B cell (primary cell): ENCODE data around the gene PRRG2. TPM values are rescaled to one million over a fixed set of nuclear protein-coding genes. Genes with fewer than 3 reads are reported as not detected.

Experiments used
- ATAC-seq: fragments of 200-7000 bp; cut with Tn5 transposase; one replicate; pipeline ENCODE4 v1.10.0; 2021; ENCODE audit warnings: low read depth, mild to moderate bottlenecking, moderate number of reproducible peaks, moderate library complexity
- CTCF ChIA-PET: fragments of 350-600 bp; sonication (Branson Sonifier 250); formaldehyde crosslinking; loops from one replicate; lab custom pipeline; 2021; ENCODE audit warnings: antibody characterized with exemption, inconsistent platforms; lab: Charles Lee
- POLR2A ChIA-PET: fragments of 350-600 bp; sonication (Branson Sonifier 250); formaldehyde crosslinking; loops from one replicate; lab custom pipeline; 2021; ENCODE audit warnings: antibody characterized with exemption; lab: Charles Lee
- DNase-seq: peaks from one replicate; pipeline ENCODE4 v3.0.0; 2013
- H2AFZ ChIP-seq: 2 replicates; pipeline ENCODE4 v1.6.1; 2012; ENCODE audit warnings: mild to moderate bottlenecking, low read depth, low read length; ENCODE audit not compliant: insufficient read depth, poor library complexity, severe bottlenecking
- H3K27ac ChIP-seq, 2 donors: 1 replicate in 1 of 2; 2 replicates in 1 of 2; pipeline ENCODE4 v1.5.1; 2012 to 2013; ENCODE audit warnings: low read length in 2 of 2, mild to moderate bottlenecking in 2 of 2, moderate library complexity in 1 of 2
- H3K27me3 ChIP-seq, 4 experiments: fragments of 200-600 bp in 1 of 4; sonication (generic) in 1 of 4; replicated peaks in 1 of 4; 1 replicate in 2 of 4; 2 replicates in 2 of 4; pipeline versions ENCODE4 v1.6.1 to v1.7.0; 2013 to 2016; ENCODE audit warnings: low read length in 3 of 4, mild to moderate bottlenecking in 2 of 4, mixed read lengths in 1 of 4, moderate library complexity in 1 of 4; ENCODE audit not compliant: insufficient read depth in 4 of 4, control insufficient read depth in 3 of 4; ENCODE audit errors: control extremely low read depth in 1 of 4
- H3K36me3 ChIP-seq, 2 experiments: replicated peaks in 1 of 2; 1 replicate in 1 of 2; 2 replicates in 1 of 2; pipeline versions ENCODE4 v1.6.1 to v1.7.1; 2013; ENCODE audit warnings: low read length in 1 of 2; ENCODE audit not compliant: insufficient read depth in 2 of 2, control insufficient read depth in 1 of 2; ENCODE audit errors: control extremely low read depth in 1 of 2, extremely low read depth in 1 of 2
- H3K4me1 ChIP-seq, 2 donors: fragments of 200-600 bp in 1 of 2; sonication (generic) in 1 of 2; 1 replicate in 1 of 2; 2 replicates in 1 of 2; pipeline versions ENCODE4 v1.5.1 to v1.6.1; 2013 to 2017; ENCODE audit warnings: low read length in 2 of 2; ENCODE audit not compliant: control insufficient read depth in 2 of 2, insufficient read depth in 2 of 2
- H3K4me2 ChIP-seq: replicated peaks from 2 replicates; pipeline ENCODE3; 2012; ENCODE audit warnings: mild to moderate bottlenecking, low read depth, low read length; ENCODE audit not compliant: poor library complexity, severe bottlenecking
- H3K4me3 ChIP-seq, 5 experiments: fragments of 200-600 bp in 1 of 5; sonication (generic) in 1 of 5; 1 replicate in 3 of 5; 2 replicates in 2 of 5; pipeline versions ENCODE4 v1.5.1 to v1.7.0; 2011 to 2016; ENCODE audit warnings: low read length in 4 of 5, mild to moderate bottlenecking in 4 of 5, low read depth in 2 of 5, control low read depth in 1 of 5, moderate library complexity in 1 of 5; ENCODE audit not compliant: insufficient read depth in 1 of 5; ENCODE audit errors: control extremely low read depth in 1 of 5, extremely low read depth in 1 of 5
- H3K79me2 ChIP-seq: fragments of 200-600 bp; sonication (generic); one replicate; pipeline ENCODE4 v1.6.0; 2016; ENCODE audit warnings: low read length; ENCODE audit not compliant: control insufficient read depth, insufficient read depth
- H3K9ac ChIP-seq: fragments of 200-600 bp; sonication (generic); 2 replicates; pipeline ENCODE4 v1.6.1; 2017; ENCODE audit warnings: mild to moderate bottlenecking, low read length, moderate library complexity
- H3K9me3 ChIP-seq, 3 donors: one replicate each; pipeline versions ENCODE4 v1.6.1 to v1.7.1; 2013; ENCODE audit warnings: low read length in 2 of 3; ENCODE audit not compliant: control insufficient read depth in 2 of 3, insufficient read depth in 1 of 3; ENCODE audit errors: control extremely low read depth in 1 of 3
- H4K20me1 ChIP-seq: 2 replicates; pipeline ENCODE4 v1.6.0; 2012; ENCODE audit warnings: mild to moderate bottlenecking, low read length; ENCODE audit not compliant: insufficient read depth, control insufficient read depth, poor library complexity, severe bottlenecking
- H3K27ac Mint-ChIP-seq: one replicate; pipeline ENCODE4 v1.8.0; 2021; ENCODE audit warnings: mixed read lengths
- H3K27me3 Mint-ChIP-seq: one replicate; pipeline ENCODE4 v1.8.0; 2021; ENCODE audit warnings: mixed read lengths
- H3K4me1 Mint-ChIP-seq: one replicate; pipeline ENCODE4 v1.8.0; 2021; ENCODE audit warnings: mixed read lengths
- H3K4me3 Mint-ChIP-seq: one replicate; pipeline ENCODE4 v1.8.0; 2021; ENCODE audit warnings: mixed read lengths
- H3K9me3 Mint-ChIP-seq: one replicate; pipeline ENCODE4 v1.8.0; 2022; ENCODE audit warnings: mixed read lengths; ENCODE audit not compliant: insufficient read depth
- EZH2 ChIP-seq: IDR thresholded peaks from 2 replicates; pipeline ENCODE4 v1.6.1; 2012; ENCODE audit warnings: borderline replicate concordance, low read depth, mild to moderate bottlenecking, moderate library complexity, low read length; ENCODE audit not compliant: insufficient read depth, poor library complexity, severe bottlenecking
- WGBS: methylation state at CpG from one replicate; pipeline ENCODE4 v1.1.5; 2013; ENCODE audit warnings: missing lambda C conversion rate; ENCODE audit not compliant: insufficient coverage; 5-methylcytosine and 5-hydroxymethylcytosine counted together
- intact Hi-C: fragments of 100-400 bp; cut with micrococcal nuclease; formaldehyde crosslinking; loops from one replicate; pipeline ENCODE4 v1.10.0; 2022
- polyA plus RNA-seq: library from polyadenylated mRNA; depleted of rRNA; stranded (reverse); fragments of >200 nt; gene quantifications from 2 replicates; pipeline ENCODE4 v1.2.3, GENCODE V29; 2012
- total RNA-seq, 2 donors: library from RNA; stranded (reverse); fragments of 120-200 nt in 1 of 2; gene quantifications; 1 replicate in 1 of 2; 2 replicates in 1 of 2; pipeline versions ENCODE4 v1.2.3 to v1.2.4, GENCODE V29; 2013 to 2022
- TF ChIP-seq, protein P1 (sequence below): fragments of 200-600 bp; IDR thresholded peaks from one replicate; pipeline ENCODE4 v1.8.0; 2022; ENCODE audit warnings: antibody characterized with exemption, mild to moderate bottlenecking

PRRG2 gene
- total and polyA plus RNA-seq, 2 donors (not counting 1 experiment from before 2014, with no cell fraction given), result 1.1 to 4.4 TPM

DNA sequence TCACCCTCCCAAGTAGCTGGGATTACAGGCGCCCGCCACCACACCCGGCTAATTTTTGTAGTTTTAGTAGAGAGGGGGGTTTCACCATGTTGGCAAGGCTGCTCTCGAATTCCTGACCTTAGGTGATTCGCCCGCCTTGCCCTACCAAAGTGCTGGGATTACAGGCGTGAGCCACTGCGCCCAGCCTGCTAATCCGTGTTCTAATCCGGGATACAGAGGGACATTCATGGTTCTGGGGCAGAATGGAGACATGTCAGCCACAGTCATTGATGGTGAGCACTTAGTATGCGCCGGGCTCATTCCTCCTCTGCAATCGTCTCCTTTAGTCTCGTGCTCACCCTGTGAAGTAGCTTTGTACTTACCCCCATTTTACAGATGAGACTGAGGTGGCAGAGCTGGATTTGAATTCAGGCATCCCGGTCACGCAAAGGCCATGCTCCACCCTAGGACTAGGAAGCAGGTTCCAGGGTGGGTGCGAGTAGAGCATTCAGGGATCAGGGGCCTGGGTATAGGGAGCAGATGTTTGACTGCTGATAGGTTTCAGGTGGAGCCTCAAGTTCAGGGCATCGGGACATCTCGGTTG is 50.6 kb downstream of the PRRG2 start:
- H3K9me3 ChIP-seq, result no peaks in the 10 kb centered on the region
- no peak overlapping the region for H2AFZ ChIP-seq
- CTCF ChIA-PET, result interaction anchor here (0.6 to 0.7 kb wide), 2 partner anchors 50 to 537 kb away, joined by 3 read pairs; no protein-coding TSS in a partner anchor
- Mint-ChIP-seq H3K9me3 (no peaks in the 10 kb centered on the region), H3K4me1 (no peaks in the 10 kb centered on the region), H3K27ac (peak overlapping the region; percentile 53), H3K27me3 (no peaks in the 10 kb centered on the region), H3K4me3 (no peak overlapping the region)
- ATAC-seq, result no peak
- no peaks in the 10 kb centered on the region for H3K79me2 ChIP-seq
- intact Hi-C loops, result no loop called here
- H4K20me1 ChIP-seq, result no peaks in the 10 kb centered on the region
- WGBS, result 98% methylated on average over 14 of the region's 19 CpGs
- no peak for DNase-seq
- POLR2A ChIA-PET, result interaction anchor here (1.2 kb wide), 1 partner anchor 39 kb away, joined by 5 read pairs; no protein-coding TSS in a partner anchor
- no peak overlapping the region for H3K9ac ChIP-seq
- TF ChIP-seq, protein P1, sequence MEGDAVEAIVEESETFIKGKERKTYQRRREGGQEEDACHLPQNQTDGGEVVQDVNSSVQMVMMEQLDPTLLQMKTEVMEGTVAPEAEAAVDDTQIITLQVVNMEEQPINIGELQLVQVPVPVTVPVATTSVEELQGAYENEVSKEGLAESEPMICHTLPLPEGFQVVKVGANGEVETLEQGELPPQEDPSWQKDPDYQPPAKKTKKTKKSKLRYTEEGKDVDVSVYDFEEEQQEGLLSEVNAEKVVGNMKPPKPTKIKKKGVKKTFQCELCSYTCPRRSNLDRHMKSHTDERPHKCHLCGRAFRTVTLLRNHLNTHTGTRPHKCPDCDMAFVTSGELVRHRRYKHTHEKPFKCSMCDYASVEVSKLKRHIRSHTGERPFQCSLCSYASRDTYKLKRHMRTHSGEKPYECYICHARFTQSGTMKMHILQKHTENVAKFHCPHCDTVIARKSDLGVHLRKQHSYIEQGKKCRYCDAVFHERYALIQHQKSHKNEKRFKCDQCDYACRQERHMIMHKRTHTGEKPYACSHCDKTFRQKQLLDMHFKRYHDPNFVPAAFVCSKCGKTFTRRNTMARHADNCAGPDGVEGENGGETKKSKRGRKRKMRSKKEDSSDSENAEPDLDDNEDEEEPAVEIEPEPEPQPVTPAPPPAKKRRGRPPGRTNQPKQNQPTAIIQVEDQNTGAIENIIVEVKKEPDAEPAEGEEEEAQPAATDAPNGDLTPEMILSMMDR, result no peak
- no peak for TF ChIP-seq EZH2
- H3K4me2 ChIP-seq, result no peak overlapping the region
- H3K4me1 ChIP-seq, result no peaks in the 10 kb centered on the region
- H3K27me3 ChIP-seq, result no peaks in the 10 kb centered on the region
- H3K36me3 ChIP-seq, result peaks cover 0 to 3% of the 10 kb centered on the region in 2 experiments
- H3K27ac ChIP-seq, result no peak overlapping the region
- H3K4me3 ChIP-seq, result no peak overlapping the region

GRCh38 chr19:49632576-49632975 is 51.5 kb downstream of the PRRG2 start:
- H3K79me2 ChIP-seq, result no peaks in the 10 kb centered on the region
- CTCF ChIA-PET, result interaction anchor here (0.7 to 1.4 kb wide), 2 partner anchors 32 to 61 kb away, joined by 3 to 4 read pairs; no protein-coding TSS in a partner anchor

More at GRCh38 chr19:49632576-49632975, 51.5 kb downstream of the PRRG2 start:
- Mint-ChIP-seq H3K4me3 (no peak overlapping the region), H3K27me3 (no peaks in the 10 kb centered on the region), H3K4me1 (no peaks in the 10 kb centered on the region), H3K9me3 (no peaks in the 10 kb centered on the region), H3K27ac (no peak overlapping the region)
- no peak for DNase-seq
- POLR2A ChIA-PET, result no interaction called here
- ATAC-seq, result no peak
- intact Hi-C loops, result no loop called here
- Histone ChIP-seq H3K4me3 (no peak overlapping the region), H2AFZ (no peak overlapping the region), H3K9me3 (no peaks in the 10 kb centered on the region), H3K27me3 (no peaks in the 10 kb centered on the region), H3K4me1 (no peaks in the 10 kb centered on the region), H3K36me3 (no peaks in the 10 kb centered on the region), H3K4me2 (no peak overlapping the region), H3K9ac (no peak overlapping the region), H3K27ac (no peak overlapping the region), H4K20me1 (no peaks in the 10 kb centered on the region)
- TF ChIP-seq, protein P1, result no peak
- TF ChIP-seq EZH2, result no peak
- 100% methylated on average over 2 of the region's 5 CpGs for WGBS
